RPMI8226 (cell line): ENCODE measurements around the gene CCDC12.

Experiments used
- DNase-seq: peaks from one replicate; pipeline ENCODE4 v3.0.0-alpha.2; 2015

CCDC12 gene

DNA sequence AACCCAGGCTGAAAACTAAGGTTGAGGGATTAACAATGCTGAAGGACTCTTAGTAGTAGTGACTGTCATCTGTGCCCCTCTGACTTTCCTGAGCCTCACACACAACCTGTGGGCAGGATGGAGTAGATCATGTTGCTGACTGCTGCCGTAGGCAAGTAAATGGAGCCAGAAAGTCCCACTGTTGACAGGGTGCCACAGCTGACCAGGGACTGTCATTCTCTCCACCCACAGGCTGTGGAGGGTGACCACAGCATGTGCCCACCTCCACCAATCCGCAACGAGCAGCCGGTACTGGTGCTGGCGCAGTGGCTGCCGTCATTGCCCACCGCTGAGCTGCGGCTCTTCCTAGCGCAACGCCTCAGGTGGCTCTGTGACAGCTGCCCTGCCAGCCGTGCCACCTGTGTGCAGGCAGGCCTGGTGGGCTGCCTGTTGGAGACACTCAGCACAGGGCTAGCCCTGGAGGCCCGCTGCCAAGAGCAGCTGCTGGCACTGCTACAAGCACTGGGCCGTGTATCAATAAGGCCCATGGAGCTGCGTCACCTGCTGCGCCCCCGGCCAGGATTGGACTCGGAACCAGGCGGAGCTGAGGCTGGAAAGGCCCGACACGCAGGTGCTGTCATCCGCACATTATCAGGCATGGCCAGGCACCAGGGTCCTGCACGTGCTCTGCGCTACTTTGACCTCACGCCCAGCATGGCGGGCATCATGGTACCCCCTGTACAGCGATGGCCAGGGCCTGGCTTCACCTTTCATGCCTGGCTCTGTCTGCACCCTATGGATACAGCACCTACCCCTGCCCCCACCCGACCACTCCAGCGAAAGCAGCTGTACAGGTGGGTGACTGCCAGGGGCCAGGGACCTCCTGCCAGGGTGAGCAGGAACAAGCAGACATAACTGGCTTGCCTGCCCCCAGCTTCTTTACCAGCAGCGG is 18.5 kb upstream of the CCDC12 start:
- no peak for DNase-seq

DNA sequence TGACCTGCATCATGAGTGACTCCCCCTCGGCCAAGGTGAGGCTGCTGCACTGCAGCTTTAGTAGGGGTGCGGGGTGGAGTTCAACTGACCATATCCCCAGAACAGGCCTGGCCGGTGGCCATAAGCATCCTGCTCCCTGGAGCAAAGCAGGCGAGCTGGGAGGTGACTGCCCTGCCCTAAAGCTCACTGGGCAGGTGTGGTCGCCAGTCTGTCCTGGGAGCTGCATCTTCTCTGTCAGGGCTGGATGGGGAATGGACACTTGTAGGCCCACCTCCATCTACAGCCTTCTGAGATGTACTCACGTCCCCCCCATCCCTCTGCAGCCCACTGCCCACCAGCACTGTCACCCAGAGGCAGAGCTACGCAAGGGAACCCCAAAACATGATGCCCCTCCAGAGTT is 17.4 kb upstream of the CCDC12 start:
- no peak for DNase-seq

- DNase-seq, result no peak
These were observed 16.7 kb upstream of the CCDC12 start for GRCh38 chr3:46993292-46993691.

DNA sequence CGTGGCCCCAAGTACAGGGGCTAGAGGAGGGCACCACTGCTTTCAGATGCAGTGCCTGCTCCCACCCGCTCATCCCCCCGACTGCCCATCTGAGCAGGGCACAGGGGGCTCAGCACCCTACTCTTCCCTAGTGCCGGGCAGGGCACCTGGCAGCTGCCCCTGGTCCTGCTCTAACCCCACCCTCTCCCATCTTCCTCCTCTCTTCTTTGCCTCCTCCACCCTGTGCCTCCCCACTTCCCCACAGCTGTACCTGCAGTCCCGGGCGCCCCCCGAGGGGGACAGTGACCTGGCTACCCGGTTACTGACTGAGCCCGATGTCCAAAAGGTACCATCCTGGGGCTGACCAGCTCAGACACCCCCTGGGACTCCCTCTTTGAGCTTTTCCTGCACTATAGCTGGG is 15.7 kb upstream of the CCDC12 start:
- no peak for DNase-seq

DNA sequence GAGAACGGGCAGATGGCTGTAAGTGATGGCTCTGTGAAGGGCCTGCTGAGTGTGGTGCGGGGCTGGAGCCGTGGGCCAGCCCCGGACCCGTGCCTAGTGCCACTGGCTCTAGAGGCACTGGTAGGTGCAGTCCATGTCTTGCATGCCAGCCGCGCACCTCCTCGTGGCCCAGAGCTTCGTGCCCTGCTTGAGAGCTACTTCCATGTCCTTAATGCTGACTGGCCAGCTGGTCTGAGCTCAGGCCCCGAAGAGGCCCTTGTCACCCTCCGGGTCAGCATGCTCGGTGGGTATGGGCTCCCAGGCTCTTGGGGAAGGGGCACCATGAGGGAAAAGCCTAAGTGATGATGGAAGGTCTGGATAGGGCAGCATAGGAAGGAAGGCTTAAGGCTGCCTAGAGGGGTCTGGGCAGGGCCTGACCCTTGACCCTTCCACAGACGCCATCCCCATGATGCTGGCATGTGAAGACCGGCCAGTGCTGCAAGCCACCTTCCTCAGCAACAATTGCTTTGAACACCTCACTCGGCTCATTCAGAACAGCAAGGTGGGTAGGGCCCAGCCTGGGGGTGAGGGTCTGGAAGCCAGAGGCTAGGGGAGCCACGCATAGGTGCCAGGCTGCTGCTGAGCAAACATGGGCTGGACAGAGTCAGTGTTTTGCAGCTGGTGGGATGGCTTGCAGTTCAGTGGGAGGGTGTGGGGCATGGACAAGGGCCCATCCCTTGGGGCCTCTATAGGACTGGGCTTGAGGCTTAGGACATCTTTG is 15.0 kb upstream of the CCDC12 start:
- no peak for DNase-seq

GRCh38 chr3:46990573-46991374 is 14.2 kb upstream of the CCDC12 start:
- DNase-seq, result no peak

- DNase-seq, result no peak
These were observed 12.7 kb upstream of the CCDC12 start for GRCh38 chr3:46989146-46989810.

GRCh38 chr3:46988616-46989015 is 12.1 kb upstream of the CCDC12 start:
- DNase-seq, result no peak

GRCh38 chr3:46987743-46988401 is 11.3 kb upstream of the CCDC12 start:
- DNase-seq, result peak; percentile 82

GRCh38 chr3:46987319-46987742 is 10.8 kb upstream of the CCDC12 start:
- DNase-seq, result no peak

DNA sequence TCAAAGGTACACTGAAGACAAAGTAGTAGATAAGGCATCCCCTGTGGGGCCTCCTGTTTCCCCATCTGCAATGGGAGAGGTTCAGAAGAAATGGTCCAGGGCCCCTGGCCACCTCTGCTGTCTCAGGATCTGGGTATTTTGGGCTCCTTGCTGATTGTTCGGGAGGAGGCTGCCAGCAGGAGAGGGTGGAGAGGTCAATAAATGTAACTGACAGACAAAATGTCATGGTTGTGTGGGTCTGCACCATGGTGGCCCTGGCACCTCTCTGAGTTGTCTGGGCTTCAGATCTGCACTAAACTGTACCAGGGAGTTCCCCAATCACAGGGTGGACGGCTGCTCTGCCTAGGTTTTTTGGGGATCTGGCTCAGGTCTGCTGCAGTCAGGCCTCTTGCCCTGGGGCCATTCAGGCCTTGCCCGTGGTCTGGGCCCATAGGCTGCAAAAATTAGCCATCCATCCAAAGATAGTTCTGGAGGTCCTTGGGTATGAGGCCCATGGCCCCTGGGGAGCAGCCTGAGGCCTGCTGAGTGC is 10.3 kb upstream of the CCDC12 start:
- no peak for DNase-seq

DNA sequence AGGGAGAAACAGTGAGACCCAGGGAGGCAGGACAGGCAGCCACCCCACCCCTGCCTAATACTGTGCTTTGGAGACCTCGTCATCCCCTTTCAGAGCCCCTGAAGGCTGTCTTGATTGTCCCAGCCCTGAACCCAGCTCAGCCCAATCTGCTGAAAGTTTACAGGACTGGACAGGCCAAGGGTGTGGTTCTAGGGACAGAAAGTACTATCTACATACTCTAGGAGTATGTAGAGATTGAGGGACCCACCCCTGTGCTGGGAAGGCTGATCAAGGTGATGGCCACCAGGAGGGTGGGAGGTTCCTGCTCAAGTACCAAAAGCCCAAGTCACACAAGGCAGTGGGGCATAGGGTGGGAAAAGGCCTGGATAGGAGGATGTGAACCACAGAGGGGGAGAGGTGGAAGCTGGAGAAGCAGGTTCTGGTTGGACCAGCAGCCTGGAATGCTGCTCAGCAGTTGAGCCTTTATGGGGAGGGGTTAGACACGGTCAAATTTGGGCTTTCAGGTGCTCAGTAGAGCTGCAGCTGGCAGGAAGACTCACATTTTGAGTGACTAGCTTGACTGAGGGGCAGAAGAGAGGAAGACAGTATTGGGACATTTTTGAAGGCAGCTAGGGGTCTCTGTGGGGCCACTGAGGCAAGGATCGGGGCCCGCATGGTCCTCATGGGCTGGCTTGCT is 9.6 kb upstream of the CCDC12 start:
- DNase-seq, result no peak

DNA sequence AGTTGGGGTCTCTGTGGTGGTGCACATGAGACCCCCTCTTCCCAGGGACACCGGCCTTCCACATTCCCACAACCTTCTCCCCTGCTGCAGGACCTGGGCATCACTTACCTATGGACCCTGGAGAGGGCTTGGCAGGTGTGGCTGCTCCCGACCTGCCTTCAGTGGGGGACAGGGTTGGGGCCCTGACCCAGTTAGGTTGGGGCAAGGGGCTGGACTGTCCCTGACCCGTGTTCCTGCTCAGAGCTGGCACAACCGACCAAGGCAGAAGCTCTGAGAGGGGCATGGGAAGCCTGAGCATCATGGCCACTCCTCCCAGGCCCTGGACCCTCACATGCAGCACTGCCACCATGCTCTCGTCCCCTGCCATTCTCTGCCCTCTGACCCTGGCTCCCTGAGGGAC is 9.0 kb upstream of the CCDC12 start:
- DNase-seq, result no peak

- no peak for DNase-seq
These were observed 8.3 kb upstream of the CCDC12 start for GRCh38 chr3:46984591-46985459.

DNA sequence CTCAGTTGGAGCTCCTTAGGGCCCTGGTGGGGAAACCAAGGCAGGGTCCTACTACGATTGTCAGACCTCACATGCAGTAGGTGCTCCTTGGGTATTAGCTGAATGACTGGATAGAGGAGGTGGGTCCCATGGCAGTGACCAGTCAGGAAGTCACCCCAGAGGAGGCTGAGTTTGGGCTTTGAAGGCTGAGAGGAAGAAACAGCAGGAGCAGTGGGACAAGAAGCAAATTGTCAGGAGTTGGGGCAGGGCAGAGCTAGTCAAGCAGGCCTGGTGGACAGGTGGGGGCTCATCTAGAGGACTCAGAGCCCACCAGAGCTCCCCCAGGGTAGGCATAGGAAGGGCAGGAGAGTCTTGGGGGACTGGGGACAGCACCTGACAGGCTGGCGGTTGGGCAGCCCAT is 6.0 kb upstream of the CCDC12 start:
- DNase-seq, result no peak

DNA sequence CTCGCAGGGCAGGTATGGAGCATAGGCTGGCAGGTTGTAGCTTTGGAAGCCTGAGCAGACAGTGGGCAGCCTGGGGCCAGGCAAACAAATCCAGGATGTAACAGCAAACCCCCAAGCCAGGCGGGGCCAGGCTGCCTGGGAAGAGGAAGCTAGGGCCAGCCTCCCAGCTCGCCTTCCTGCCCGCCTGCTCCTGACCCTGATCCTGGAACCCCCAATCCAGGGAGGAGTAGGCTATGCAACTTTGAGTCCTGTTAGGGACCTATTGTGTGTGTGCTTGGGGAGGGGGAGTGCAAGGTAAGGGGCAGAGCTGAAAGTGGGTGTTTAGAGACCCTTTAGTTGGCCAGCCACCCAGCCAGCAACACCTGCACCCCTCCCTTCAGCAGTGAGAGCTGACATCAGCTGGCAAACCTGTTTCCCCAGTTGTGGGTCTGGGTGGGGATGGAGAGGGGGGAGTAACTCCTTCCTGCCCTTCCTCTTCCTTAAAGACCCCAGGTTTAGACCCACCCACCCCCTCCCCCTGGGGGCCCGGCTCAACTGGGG is 5.5 kb upstream of the CCDC12 start:
- DNase-seq, result no peak

DNA sequence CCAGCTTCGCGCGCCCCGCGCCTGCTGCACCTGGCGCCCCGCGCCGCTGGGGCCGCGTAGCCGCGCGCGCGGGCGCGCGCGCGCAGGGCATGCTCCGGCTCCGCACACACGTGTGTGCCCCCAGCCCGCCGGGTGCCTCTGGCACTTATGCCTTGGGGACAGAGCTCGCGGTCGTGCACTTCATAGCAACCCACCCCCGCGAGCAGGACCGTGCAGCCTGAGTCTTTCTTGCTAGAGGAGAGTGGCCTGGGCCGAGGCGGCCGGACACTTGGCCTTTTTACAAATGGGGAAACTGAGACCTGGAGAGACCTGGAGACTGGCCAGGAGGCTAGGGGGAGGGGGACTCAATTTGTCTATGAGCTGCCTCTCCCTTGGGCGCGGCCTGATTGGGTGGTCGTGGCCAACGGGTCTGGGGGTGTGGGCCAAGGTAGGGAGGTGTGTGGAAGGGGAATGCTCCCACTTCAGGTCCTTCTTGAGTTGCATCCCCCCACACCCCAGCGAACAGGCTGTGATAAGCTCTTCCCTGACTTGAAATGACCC is 3.5 kb upstream of the CCDC12 start:
- DNase-seq, result peak; percentile 64

DNA sequence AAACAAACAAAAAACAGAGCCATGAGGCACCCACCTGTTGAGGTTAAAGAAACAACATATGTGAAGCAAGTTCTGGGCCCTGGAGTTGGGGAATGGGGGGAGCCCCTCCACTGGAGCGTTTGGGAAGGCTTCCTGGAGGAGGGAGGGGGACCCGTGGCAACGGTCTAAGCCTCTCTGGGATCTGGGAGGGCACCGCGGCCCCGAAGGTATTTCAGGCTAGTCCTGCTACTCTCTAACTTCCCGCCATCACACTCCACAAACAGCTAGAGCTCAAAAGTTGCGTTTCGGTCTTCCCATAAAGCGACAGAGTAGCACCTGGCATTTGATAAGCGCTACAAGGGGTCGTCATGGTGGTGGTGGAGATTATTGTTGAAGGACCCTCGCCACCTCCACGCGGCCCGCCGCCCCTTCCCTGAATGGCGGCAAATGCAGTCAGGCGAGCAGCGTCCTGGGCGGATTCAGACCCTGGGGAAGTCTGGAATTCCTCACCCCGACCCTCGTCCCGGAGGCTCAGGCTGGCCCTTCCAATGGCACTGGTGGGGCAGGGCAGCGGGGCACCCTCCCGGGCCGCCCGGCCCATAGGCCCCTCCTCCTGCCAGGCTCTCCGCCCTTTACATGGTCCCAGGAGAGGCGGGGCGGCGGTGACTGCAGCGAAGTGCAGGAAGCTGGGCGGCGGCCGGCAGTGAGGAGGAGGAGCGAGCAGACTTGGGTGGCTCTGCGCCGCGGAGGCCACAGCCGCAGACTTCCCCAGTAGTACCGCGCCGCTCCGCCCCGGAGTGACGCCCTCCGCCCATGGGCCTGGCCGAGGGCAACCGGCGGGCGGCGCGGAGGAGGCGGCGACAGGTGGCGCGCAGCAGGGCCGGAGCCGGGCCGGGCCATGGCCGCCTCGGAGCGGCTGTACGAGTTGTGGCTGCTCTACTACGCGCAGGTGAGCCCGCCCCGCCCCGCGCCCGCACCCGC is 2.7 kb upstream of the CCDC12 start, which contains the start of gene NBEAL2:
Gene NBEAL2 (plus strand): TSS at position 682 of the 960 bp plus-strand sequence. CDS start 196 bp downstream, at position 878.
- DNase-seq, result peak; percentile 97
